Esophagus mucosa (tissue), 1 donor: ENCODE data around the gene CDHR3. TPM values are rescaled to one million over a fixed set of nuclear protein-coding genes. Genes with fewer than 3 reads are reported as not detected.
"Not testable (repeated sequence)": the region's sequence is repeated elsewhere in the genome, so short reads cannot be mapped to it uniquely, and the experiment has no call there.

Experiments used
- ATAC-seq: fragments of 200-7000 bp; cut with Tn5 transposase; one replicate; pipeline ENCODE4 v1.9.1; 2020
- total RNA-seq: library from RNA; stranded (reverse); gene quantifications from one replicate; pipeline ENCODE4 v1.2.4, GENCODE V29; 2023
- donor health status: DM: yes; HTN: yes; CAD: no.

Gene CDHR3
- total RNA-seq, 1 donor from 2014 or later, result 1.00 TPM

GRCh38 chr7:105972276-105972675, 9.2 kb downstream of the CDHR3 start:
- no peak for ATAC-seq

- ATAC-seq, result no peak
Measured at GRCh38 chr7:105974471-105974870, 11.4 kb downstream of the CDHR3 start.

GRCh38 chr7:105975770-105976417, 12.8 kb downstream of the CDHR3 start:
- ATAC-seq, result no peak

- no peak for ATAC-seq
Measured at GRCh38 chr7:105976868-105977267, 13.8 kb downstream of the CDHR3 start.

- no peak for ATAC-seq
Measured at GRCh38 chr7:105978035-105978434, 15.0 kb downstream of the CDHR3 start.

- ATAC-seq, result no peak
Measured at GRCh38 chr7:105978974-105979373, 15.9 kb downstream of the CDHR3 start.

GRCh38 chr7:105979405-105979804, 16.3 kb downstream of the CDHR3 start:
- no peak for ATAC-seq

- no peak for ATAC-seq
Measured at GRCh38 chr7:105980645-105981396, 17.8 kb downstream of the CDHR3 start.

GRCh38 chr7:105982388-105982787, 19.3 kb downstream of the CDHR3 start:
- ATAC-seq, result no peak

- not testable (repeated sequence) for ATAC-seq
Measured at GRCh38 chr7:105984808-105985207, 21.7 kb downstream of the CDHR3 start.

- ATAC-seq, result no peak
Measured at GRCh38 chr7:105985229-105985628, 22.2 kb downstream of the CDHR3 start.

GRCh38 chr7:105985672-105986215, 22.7 kb downstream of the CDHR3 start:
- no peak for ATAC-seq

GRCh38 chr7:105987046-105987445, 24.0 kb downstream of the CDHR3 start:
- no peak for ATAC-seq

- no peak for ATAC-seq
Measured at GRCh38 chr7:105988276-105988675, 25.2 kb downstream of the CDHR3 start.

- no peak for ATAC-seq
Measured at GRCh38 chr7:105989191-105989590, 26.1 kb downstream of the CDHR3 start.

- ATAC-seq, result no peak
Measured at GRCh38 chr7:105989686-105990085, 26.6 kb downstream of the CDHR3 start.

- no peak for ATAC-seq
Measured at GRCh38 chr7:105990141-105990540, 27.1 kb downstream of the CDHR3 start.

GRCh38 chr7:105990727-105991453, 27.8 kb downstream of the CDHR3 start:
- no peak for ATAC-seq

- ATAC-seq, result no peak
Measured at GRCh38 chr7:105992905-105993304, 29.8 kb downstream of the CDHR3 start.

GRCh38 chr7:105996860-105997737, 34.0 kb downstream of the CDHR3 start:
- ATAC-seq, result no peak

- no peak for ATAC-seq
Measured at GRCh38 chr7:105999256-105999655, 36.2 kb downstream of the CDHR3 start.

- no peak for ATAC-seq
Measured at GRCh38 chr7:106001196-106001595, 38.1 kb downstream of the CDHR3 start.
